AG09309 (cell line): ENCODE data around the gene SLC43A3.
"Not testable (repeated sequence)": the region's sequence is repeated elsewhere in the genome, so short reads cannot be mapped to it uniquely, and the experiment has no call there.

Source experiments
- DNase-seq: peaks from one replicate; pipeline ENCODE4 v3.0.0-alpha.2; 2010; ENCODE audit warnings: low read depth
- H3K4me3 ChIP-seq: 2 replicates; pipeline ENCODE4 v1.5.1; 2011; ENCODE audit warnings: mild to moderate bottlenecking, low read depth, low read length, moderate library complexity; ENCODE audit not compliant: control insufficient read depth
- CTCF ChIP-seq: IDR thresholded peaks from 2 replicates; pipeline ENCODE4 v1.5.1; 2011; ENCODE audit warnings: mild to moderate bottlenecking, low read depth, low read length, inconsistent platforms; ENCODE audit not compliant: insufficient read depth, control insufficient read depth; ENCODE audit errors: missing control alignments

SLC43A3 gene

DNA sequence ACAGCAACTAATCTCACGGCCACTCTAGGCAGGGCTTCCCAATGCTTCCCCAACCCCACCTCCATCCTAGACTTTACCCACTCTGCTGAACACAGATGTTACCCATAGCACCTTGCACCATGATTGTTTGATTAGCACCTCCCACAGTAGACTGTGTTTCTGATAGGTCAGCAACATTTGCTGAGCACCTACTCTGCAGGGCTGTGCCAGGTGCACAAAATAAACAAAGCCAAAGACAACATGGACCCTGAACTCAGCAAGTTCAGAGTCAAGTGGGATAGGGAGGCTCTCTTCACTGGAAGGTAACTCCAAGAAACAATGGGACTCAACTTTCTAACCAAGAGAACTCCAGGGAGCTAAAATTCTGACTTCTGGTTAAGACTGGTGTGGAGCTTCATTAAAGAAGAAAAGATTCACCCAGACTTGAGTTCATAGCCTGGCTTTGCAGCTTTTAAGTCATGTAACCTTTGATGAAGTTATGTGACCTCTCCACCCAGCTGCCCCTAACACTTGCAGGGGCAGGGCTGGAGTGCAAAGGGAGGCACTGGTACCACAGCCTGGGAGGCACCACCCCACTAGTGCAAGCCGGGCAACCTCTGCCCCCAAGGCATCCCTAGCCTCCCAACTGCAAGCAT lies 26.7 kb upstream of the SLC43A3 start:
- TF ChIP-seq CTCF = no peak
- H3K4me3 ChIP-seq = no peak overlapping the region
- DNase-seq = no peak

- no peak for TF ChIP-seq CTCF
- no peak overlapping the region for H3K4me3 ChIP-seq
- no peak for DNase-seq
These were observed 19.1 kb upstream of the SLC43A3 start for GRCh38 chr11:57446055-57446454.

DNA sequence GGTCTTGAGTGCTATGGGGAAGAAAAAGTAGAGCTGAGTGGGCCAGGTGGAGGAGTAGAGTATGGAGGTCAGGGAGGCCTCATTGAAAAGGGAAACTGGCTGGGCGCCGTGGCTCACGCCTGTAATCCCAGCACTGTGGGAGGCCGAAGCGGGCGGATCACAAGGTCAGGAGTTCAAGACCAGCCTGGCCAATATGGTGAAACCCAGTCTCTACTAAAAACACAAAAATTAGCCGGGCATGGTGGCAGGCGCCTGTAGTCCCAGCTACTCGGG lies 18.1 kb upstream of the SLC43A3 start:
- not testable (repeated sequence) for H3K4me3 ChIP-seq, DNase-seq

- H3K4me3 ChIP-seq = no peak overlapping the region
- DNase-seq = peak; percentile 33
- no peak for TF ChIP-seq CTCF
These were observed 17.6 kb upstream of the SLC43A3 start for GRCh38 chr11:57444362-57445121.

DNA sequence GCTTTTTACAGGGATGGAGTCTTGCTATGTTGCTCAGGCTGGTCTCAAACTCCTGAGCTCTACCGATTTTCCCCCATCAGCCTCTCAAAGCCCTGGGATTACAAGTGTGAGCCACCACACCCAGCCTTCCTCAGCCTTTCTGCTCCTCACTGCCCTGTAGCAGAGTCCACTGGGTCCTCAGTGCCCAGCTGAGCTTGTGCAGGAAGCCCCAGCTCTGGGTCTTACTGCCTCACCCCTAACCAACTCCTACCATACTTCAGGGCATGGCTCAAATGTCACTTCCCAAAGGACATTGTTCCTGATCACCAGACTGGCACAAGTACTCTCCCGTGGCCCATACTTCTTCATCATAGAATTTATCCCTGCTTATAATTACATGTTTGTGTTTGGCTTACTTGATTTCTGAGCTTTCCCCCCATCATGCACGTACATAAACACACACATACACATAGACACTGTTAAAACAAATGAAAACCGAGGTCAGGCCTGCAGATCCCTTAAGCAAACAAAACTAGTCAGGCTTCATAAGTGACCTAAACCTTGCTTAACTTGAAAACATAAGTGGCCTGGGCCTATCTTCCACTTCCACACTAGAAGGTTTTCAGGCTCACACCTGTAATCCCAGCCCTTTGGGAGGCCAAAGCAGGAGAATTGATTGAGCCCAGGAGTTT lies 14.0 kb upstream of the SLC43A3 start:
- no peak for DNase-seq
- H3K4me3 ChIP-seq = no peak overlapping the region
- TF ChIP-seq CTCF = no peak

GRCh38 chr11:57439786-57440185 lies 12.9 kb upstream of the SLC43A3 start:
- no peak overlapping the region for H3K4me3 ChIP-seq
- no peak for TF ChIP-seq CTCF
- no peak for DNase-seq

DNA sequence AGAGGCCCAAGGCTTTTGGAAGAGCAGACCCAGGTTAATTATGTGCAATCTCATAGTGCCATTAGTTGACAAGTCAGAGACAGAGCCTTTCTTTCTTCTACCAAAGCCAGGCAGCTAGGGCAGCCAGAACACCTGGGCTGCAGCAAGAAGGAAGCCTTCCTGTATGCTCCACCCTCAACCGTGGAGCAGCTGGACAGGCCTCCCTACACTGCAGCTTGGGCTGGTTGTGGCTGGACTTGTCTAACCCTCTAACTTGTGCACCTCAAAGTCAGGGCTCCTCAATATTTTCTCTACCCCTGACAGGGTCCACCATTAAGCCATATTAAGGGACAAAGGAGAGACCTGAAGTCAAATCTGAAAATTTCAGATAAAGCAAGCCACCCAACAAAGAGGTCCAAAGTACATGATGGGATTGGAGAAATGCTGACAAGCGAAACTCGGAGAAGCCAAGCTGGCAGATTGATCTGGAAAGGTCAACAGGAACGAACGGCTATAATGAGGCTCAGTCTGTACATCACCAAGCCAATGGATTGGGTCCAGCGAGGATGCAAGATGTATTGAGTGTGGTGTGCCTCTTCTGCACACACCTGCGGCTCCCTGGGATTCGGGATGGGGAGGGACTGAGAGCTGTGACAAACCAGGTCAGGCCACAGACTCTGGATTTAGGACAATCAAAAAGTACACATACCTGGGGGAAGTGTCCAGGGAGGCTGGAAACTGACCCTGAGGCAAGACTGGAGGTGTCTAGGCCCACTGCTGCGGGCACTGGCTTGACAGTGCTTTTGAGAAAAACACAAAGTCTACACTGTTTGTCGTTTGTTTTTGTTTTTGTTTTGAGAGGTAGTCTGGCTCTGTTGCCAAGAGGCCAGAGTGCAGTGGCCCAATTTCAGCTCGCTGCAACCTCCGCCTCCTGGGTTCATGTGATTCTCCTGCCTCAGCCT lies 11.7 kb upstream of the SLC43A3 start:
- TF ChIP-seq CTCF = no peak
- no peak for DNase-seq
- H3K4me3 ChIP-seq = no peak overlapping the region
